NCI-H128 (cell line): Measurements from ENCODE around the gene ZFY.
"Not testable (repeated sequence)": the region's sequence is repeated elsewhere in the genome, so short reads cannot be mapped to it uniquely, and the experiment has no call there.

ENCODE experiments used
- DNase-seq: peaks from one replicate; lab custom pipeline; 2025; ENCODE audit not compliant: unreplicated experiment; lab: John Stamatoyannopoulos, UW

The ZFY gene

GRCh38 chrY:2973110-2973751 is 38.0 kb downstream of the ZFY start:
- no peak for DNase-seq

GRCh38 chrY:2979283-2979682 is 44.1 kb downstream of the ZFY start:
- no peak for DNase-seq

- no peak for DNase-seq
Observed at GRCh38 chrY:2984491-2984890, 49.3 kb downstream of the ZFY start.

GRCh38 chrY:2987178-2987577 is 52.0 kb downstream of the ZFY start:
- DNase-seq: not testable (repeated sequence)

GRCh38 chrY:2997369-2997768 is 62.2 kb downstream of the ZFY start:
- DNase-seq: not testable (repeated sequence)

- no peak for DNase-seq
Observed at GRCh38 chrY:3002190-3002589, 67.0 kb downstream of the ZFY start.

GRCh38 chrY:3002680-3003515 is 67.7 kb downstream of the ZFY start:
- DNase-seq: no peak

- no peak for DNase-seq
Observed at GRCh38 chrY:3003516-3003830, 68.3 kb downstream of the ZFY start.

GRCh38 chrY:3003846-3004245 is 68.7 kb downstream of the ZFY start:
- no peak for DNase-seq

- not testable (repeated sequence) for DNase-seq
Observed at GRCh38 chrY:3006031-3006430, 70.8 kb downstream of the ZFY start.

- DNase-seq: no peak
Observed at GRCh38 chrY:3007967-3008366, 72.8 kb downstream of the ZFY start.

- DNase-seq: no peak
Observed at GRCh38 chrY:3012226-3012625, 77.0 kb downstream of the ZFY start.

GRCh38 chrY:3016594-3016993 is 81.4 kb downstream of the ZFY start:
- no peak for DNase-seq

GRCh38 chrY:3018546-3018945 is 83.4 kb downstream of the ZFY start:
- DNase-seq: no peak

- DNase-seq: no peak
Observed at GRCh38 chrY:3019584-3019983, 84.4 kb downstream of the ZFY start.

GRCh38 chrY:3021176-3021575 is 86.0 kb downstream of the ZFY start:
- no peak for DNase-seq

- no peak for DNase-seq
Observed at GRCh38 chrY:3023606-3024005, 88.4 kb downstream of the ZFY start.

GRCh38 chrY:3025357-3025756 is 90.2 kb downstream of the ZFY start:
- DNase-seq: no peak
